Myocyte (in vitro differentiated cells): Measurements from ENCODE around the gene TNFRSF8. TPM values are rescaled to one million over a fixed set of nuclear protein-coding genes. Genes with fewer than 3 reads are reported as not detected.

Experiments used
- DNase-seq: peaks from one replicate; pipeline ENCODE4 v3.0.0-alpha.2; 2012; ENCODE audit warnings: low read depth
- total RNA-seq: library from RNA; depleted of rRNA; stranded (reverse); fragments of >200 nt; gene quantifications from 2 replicates; pipeline ENCODE4 v1.2.3, GENCODE V29; 2014

Gene TNFRSF8
- total RNA-seq, 1 donor from 2014 or later = 0.16 TPM

DNA sequence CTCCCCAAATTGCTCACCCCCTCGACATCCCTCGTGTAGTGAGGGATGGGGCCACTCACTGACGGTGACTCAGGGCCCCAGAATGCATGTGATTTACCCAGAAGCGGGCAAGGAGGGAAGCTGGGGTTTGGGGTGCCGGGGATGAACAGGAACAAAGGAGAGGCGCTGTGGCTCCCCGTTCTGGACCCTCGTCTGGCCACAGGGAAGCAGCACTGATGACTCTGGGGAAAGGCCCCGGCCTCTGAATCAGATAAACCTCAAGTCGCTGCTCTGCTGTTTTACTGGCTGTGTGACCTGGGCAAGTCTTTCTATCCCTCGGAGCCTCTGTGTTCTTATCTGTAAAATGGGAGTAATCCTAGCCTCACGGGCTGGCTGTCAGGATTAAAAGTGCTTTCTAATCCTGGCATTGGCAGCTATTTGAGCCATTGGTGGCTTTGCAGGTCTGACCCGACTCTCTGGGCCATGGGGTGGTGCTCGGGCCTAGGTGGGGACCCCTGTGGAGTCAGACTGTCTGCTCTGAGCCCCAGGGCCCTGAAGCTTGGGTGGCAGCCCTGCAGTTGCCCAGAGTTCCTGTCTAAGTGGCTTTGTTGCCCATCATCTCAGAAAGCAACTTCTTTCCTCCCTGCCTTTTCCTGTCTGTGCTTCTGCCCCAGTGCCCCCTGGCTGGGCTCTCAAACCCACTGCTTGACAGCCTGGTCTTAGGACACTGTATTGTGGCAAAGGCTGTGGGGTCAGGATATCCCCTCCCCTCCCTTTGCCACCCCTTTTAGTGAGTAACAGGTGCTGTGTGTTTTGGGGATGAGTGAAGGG lies 109.1 kb downstream of the TNFRSF8 start:
- no peak for DNase-seq

DNA sequence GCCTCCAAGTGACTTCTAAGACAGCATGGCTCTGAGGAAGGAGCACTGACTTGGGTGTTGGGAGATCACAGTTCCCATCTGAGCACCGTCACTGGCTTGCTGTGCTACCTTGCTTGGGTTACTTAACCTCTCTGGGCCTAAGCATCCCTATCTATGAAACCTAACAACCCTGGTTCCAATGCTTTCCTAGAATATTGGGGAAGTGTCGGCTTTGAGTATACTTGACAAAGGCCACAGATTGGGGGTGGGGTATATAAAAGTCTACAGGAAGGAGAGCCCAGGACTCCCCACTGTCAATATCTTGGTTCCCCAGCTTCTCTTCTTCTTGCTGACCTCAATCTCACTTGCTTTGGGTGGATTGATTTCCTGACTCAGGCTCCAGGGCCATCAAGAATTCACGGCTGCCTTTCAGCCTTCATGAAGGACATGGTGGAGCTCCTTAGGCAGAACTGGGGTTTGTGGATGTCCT lies 110.0 kb downstream of the TNFRSF8 start:
- DNase-seq = no peak

DNA sequence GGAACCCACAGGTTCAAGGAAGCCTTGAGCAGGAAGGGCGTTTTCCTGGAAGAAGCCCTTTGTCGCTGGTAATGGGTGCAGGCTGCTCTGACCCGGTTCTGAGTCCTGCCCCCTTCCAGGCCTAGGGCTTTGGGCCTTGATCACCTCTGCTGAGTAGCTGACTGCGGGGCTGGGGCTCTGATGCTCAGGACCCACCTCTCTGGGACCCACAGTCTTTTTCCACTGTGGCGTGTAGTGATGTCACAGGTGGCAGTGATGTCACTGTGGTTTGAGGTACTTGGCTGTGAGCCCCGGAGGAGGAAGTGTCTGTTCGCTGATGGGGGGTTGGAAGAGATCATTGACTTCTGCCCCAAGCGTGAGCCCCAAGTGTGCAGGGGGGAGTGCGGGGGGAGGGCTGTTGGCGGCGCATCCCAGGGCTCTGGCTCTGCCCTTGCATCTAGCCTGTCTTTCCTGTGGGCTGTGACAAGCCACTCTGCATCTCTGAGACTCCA lies 110.6 kb downstream of the TNFRSF8 start:
- no peak for DNase-seq

DNA sequence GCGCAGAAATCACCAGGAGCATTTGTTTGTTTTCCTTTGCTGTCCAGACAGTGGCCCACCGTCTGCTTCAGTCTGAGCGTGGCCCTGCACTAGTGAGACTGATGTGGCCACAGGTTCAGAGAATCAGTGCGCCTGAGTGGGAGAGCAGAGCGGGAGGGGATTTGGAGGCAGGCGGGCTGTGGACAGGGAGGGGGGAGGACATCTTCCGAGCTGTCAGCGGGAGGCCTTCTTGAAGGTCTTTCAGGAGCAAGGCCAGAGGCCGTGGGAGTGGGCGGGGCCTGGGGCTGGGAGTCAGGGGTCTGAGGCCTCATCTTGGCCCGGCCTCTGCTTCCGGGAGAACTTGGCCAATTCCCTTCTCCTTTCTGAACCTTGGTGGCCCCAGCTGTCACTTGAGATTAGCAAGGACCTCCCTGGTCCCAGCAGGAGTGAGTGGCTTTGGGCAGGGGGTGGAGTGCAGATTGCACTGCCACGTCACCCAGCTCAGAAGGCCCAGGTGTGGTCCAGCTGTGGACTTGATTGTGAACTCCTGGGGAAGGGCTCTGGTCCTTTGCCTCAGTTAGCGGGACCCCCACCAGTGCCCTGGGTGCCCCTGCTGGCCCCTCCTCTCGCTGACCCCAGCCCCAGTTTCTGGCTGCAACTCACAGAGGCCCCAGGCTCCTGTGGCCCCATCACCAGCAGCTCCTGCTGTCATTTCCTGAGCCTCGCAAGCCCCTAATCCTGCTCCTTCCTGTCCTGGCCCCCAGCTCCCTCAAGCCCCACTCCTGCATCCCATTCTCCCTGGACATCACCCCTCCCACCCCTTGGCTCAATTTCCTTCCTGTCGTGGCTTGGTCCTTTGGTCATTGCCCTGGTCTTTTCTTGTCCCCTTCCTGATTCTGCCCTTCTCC lies 112.1 kb downstream of the TNFRSF8 start:
- no peak for DNase-seq

DNA sequence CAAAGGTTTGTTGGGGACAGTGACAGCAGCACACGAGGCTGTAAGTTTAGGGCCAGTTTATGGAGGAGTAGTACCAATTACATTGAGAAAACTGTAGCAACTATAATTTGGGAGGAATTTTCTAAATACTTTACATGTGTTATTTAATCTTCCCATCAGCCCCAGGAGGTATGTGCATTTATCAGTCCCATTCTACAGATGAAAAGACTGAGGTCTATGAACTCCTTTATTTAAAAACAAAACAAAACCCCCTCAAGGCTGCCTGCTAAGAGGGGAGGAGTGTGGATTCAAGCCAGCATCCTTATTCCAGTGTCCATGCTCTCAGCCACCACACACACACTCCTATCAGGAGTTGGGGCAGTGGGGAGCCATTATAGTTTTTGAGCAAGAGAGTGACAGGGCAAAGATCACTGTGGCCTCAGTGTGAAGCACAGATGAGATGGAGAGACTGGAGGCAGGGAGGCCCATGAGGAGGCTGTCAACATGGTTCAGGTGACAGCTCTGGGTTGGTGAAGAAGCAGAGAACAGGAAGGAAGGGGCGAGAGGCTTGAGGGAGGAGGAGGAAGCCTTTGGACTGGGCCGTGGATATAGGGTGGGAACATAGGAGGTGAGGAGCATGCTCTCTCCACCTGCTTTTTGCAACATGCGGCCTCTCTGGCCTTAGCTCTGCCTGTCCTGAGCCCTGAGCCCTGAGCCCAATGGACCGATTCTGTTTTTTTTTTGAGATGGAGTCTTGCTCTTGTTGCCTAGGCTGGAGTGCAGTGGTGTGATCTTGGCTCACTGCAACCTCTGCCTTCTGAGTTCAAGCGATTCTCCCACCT lies 113.4 kb downstream of the TNFRSF8 start:
- DNase-seq = no peak

DNA sequence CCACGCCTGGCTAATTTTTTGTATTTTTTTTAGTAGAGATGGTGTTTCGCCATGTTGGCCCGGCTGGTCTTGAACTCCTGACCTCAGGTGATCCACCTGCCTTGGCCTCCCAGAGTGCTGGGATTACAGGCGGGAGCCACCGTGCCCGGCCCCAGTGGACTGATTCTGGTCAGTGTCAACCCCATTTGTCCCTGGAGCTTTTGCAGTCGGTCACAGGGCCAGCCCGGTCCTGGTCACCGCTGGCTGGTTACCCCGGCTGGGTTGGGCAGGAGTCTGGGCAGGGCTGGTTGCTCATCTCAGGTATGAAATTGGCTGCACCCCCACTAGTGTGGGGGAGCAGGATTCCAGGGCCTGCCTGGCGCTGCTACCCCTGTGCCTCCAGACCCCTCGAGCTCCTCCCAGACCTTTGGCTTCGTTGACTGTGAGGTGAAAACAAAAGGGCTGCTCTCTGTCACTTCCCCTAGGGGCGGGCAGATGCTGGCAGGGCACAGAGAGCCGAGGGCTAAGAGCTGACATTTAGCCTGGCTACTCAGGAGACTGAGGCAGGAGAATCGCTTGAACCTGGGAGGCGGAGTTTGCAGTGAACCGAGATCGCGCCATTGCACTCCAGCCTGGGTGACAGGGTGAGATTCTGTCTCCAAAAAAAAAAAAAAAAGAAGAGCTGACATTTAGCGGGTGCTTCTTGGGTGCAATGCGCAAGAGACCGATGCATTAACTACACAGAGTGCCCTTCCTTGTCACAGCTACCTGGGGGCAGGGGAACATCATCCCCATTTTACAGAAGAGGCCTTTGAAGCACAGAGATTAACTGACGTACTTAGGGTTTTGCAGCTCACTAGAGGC lies 114.3 kb downstream of the TNFRSF8 start:
- no peak for DNase-seq

DNA sequence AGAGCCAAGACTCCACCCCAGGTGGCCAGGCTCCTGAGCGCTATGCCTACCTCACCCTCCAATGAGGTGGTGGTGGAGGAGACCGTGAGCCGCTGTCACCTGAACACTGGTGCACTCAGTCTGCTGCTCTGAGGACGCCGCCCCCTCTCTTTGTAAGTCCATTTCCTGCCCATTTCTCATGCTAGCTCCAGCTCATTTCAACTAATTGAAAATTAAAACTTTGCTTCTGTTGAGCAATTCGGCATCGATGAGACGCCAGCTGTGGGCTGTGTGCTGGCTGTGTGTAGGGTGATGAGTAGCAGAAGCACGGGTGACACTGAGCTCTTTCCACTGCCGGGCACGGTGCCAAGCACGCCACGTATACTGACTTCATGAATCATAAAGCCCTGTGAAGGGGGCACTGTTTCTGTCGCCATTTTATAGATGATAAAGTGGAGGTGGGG lies 114.9 kb downstream of the TNFRSF8 start:
- peak; percentile 26 for DNase-seq

DNA sequence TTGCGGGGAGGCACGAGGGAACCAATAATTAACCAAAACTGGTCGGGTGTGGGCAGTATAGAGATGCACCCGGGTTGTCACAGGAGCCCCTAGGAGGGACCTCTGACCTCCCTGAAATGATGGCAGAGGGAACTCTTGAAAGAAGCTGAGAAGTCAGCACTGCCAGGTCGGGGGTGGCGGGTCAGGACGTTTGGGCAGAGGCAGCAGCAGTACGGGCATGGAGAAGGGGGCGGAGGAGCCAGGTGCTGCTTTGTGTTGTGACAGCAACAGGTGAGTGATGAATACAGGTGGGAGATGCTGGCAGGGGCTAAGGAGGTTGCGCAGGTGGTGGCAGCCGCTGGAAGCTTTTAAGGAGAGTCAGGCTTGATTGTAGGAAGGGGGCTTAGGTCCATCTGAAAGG lies 115.4 kb downstream of the TNFRSF8 start:
- DNase-seq = no peak

DNA sequence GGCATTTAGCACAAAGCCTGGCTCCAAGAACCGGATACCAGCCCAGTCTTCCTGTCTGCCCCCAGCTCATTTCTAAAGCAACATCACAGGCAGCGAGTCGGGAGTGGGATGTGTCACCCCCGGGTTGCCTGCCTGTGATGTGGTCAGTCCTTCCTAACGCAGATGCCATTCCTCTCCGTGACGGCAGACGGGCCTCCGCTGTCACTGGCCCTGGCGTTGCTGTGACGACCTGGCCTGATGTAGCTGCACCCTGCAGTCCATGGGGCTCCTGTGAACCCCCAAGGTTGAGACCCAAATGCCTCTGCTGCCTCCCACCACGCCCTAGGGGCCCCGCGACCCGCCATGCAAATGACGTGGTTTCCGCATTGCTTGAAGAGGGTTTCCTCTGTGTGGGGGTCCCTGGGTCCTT lies 116.0 kb downstream of the TNFRSF8 start:
- no peak for DNase-seq

DNA sequence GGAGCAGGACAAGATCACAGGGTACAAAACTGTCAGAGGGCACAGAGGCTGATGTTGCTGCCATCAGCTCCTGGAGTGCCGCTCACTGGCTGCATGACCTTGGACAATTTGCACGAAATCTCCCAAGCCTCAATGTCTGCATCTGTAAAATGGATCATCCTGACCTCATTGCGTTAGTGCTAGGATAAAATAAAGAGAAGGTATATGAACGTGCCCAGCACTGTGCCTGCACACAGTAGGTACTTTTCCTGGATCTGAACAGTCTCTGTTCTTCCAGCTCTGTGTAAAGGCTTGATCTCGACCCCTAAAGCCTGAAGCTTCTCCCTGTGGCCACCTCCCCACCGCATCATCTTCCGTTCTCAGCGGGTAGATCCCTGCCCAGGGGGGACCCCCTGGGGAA lies 116.6 kb downstream of the TNFRSF8 start:
- no peak for DNase-seq

DNA sequence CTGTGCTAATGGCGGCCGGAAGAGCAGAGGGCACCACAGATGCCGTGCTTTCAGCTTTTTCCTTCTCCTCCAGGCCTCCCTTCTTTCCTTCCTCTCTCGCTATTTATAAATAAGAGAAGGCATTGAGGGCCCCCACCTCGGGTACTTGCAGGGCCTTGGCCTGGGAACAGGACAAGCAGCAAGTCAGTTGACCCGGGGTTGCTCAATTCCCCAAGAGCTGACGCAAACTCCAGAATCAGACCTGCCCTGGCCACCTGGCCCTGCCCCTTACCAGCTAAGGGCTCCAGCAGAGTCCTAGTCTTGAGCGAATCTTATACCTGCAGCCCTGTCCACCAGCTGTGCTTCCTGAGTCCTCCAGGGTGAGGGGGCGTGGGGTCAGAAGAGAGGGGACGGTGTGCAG lies 117.2 kb downstream of the TNFRSF8 start:
- no peak for DNase-seq

DNA sequence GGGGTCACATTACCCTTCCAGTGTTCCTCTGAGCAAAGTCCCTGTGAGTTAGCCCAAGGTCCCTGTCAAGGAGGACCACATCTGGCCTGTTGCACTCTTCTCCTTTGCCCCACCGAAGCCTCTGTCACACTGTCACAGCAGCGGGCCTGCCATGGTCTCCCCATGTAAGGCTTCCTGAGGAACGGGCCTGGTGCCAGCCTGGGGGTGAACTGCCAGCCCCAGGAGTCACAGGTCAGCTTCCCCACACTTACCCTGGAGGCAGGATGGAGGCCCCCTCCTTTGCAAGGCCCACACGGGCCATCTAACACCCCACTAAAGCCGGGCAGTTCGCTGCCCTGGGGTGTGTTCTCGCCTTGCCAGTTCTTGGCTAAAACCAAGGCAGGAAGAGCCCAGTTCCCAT lies 117.8 kb downstream of the TNFRSF8 start:
- no peak for DNase-seq

DNA sequence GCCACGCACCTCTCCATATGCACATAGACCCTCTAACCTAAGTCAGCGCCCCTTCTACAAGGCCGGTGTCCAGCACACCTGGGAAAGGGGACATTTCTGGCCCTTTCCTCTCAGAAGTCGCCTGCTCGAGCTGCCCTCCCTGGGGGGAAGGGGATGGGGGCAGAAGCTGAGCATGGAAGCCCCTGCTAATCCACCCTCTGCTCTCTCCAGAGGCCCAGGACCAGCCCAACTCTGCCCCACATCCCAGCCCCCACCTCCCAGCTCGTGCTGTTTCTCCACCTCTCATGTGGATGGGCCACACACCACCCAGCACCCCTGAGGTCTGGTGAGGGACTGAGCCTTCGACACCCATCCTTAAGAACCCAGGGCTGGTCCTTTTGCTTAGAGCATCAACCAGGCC lies 118.5 kb downstream of the TNFRSF8 start:
- DNase-seq = no peak

DNA sequence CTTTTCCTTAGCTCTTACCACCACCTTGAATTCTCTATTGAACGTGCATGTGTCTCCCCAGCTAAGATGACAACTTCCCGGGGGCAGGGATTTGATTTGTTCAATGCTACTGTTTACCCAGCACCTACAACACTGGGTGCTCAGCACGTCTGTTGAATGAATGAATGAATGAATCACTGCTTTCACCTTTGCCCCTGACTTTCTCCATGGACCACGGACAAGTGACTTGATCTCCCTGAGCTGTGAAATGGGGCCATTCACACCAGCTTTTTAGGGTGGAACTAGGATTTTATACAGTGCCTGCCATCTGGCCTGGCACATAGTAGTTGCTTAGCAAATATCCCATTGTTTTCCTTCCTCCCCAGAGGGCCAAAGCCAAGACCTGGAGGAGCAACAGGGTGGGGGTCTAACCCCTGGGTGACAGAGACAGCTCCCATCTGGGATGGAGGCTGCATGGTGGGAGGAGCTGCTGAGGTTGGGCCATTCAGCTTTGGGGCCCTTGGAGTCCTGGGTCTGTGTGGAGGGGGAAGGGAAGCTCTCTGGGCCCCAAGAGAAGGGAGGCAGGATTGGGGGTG lies 119.4 kb downstream of the TNFRSF8 start:
- no peak for DNase-seq

DNA sequence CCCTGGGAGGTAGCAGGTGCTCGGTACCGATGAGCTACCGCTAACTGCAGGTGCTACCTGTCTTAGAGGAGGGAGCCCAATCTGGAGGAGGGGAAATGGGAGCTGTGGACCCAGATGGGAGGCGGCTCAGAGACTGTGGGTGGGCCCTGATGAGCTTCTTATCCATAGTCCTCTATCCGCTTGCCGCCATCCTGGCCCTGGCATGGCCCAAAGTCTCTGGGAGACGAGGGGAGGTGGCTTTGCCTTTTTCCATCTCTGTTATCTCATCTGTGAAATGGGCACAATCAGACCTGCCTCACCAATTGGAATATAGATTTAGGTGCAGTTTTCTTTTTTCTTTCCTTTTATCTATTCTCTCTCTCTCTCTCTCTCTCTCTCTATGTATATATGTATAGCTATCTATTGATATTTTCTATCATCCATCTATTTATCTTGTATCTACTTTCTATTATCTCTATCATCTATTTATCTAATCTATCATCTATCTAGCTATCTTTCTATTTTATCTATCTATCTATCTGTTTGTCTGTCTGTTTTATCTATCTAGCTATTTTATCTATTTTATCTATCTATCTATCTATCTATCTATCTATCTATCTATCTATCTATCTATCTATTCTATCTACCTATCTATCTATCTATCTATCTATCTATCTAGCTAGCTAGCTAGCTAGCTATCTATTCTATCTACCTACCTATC lies 120.1 kb downstream of the TNFRSF8 start:
- no peak for DNase-seq

DNA sequence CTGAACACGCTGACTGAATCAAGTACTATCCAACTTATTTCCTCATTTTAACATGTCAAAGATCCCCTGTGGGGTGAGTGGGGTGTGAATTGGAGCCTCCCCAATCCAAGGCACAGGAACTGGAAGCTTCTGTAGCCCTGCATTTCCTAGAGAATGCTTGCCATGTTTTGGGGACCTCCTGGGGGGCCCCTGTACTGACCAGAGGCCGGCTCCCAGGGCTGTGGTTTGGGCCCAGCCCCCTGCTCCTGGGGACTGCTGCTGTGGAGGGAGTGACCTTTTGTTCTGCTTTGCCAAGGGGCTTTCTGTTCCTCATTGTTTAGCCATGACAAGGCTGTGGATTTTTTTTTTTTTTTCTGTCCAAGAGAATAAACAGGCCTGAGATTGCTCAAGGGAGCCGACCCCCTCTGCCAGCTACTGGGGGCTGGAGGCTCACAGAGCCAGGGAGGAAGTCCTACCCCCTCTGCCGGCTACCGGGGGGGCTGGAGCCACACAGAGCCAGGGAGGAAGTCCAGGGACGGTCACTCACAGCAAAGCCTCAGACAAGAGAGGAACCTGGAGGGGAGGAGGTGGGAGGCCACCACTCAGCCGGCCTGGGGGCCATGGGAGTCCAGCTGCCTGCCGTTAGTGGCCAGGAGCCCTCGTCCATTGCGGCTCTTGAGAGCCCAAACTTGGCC lies 121.0 kb downstream of the TNFRSF8 start:
- no peak for DNase-seq

DNA sequence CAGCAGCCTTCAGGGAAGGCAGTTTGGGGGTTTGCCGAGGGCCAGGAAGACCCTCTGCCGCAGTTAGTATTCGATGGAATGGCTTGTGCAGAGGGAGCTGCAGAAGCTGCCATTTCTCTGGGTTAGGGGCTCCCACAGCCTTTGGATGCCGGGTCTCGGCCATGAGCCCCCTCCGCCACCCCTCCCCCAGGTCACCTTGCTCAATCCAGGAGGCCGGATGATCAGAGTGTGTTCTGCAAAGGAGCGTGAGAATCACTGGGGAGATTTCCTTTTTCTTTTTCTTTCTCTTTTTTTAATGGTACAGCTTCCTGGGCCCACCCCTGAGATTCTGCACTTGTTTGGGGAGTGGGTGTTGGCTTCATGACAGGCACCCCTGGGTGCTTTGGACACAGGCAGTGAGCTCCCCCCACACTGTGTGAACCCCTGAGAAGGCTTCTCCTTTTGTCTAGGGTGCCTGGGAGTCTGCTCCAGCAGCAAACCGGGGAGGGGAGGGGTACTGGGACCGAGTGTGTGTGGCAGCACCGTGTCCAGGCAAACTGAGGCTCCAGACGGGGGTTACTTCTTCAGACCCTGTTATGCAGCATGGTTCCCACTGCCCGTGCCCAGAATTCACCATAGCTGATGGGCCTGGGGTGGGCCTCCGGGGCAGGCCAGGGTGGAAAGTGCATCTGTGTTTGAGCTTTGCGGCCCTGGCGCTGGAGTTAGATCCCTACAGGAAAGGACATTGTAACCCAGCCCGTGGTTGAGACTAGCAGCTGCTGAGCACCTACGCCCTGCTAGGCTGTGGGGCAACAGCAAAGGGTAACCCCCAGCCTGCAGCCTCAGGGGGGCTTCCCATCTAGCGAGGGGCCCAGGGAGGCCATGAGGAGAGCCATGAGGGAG lies 122.2 kb downstream of the TNFRSF8 start:
- DNase-seq = no peak
